COLO668 (cell line): ENCODE measurements around the gene SNORC.

Experiments used
- DNase-seq: peaks from one replicate; lab custom pipeline; 2025; ENCODE audit not compliant: unreplicated experiment; lab: John Stamatoyannopoulos, UW

The SNORC gene

DNA sequence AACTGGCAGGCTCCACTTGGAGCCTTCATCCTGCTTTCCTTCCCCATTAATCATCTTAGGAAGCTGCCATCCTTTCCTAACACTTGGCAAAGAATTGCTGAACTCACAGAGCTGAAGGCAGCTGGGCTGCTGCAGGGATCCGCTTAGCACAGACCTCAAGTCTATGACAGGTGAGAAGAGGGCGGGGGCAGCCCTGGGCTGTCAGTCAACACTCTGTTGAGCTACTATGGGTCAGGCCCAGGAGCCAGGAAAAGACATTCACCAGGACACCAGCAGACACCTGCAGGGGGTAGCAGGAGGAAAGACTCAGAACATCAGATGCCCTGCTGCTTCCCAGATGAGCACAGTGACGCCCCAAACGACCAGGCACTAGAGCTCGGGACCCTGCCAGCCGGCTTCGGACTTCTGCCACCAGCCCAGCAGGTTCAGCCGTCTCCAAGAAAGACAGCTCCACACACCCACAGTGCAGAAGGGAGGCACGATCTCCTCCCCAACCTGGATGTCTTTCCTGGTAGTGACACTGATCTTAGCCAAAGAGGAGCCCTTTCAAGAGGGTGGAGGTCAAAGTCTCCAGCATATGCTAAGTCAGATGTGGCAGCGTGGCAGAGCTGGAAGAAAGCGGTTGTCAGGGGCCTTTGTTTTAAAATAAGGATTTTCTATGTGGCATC is 55.2 kb downstream of the SNORC start:
- DNase-seq, result no peak

DNA sequence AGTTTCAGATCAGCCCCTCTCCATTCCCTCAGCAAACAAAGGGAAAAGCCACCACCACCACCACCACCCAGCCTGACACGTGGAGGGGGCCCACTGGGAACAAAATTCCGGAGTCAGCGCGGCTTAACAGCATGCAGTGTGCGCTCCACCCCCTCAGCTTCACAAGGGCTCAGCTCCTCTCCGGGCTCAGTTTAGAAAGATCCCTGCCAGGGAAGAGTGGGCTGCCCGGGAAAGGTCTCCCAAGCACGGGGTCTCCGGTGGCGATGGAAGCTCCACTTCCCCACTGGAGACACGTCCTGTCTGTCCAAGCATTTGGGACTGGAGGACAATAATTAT is 55.7 kb downstream of the SNORC start:
- no peak for DNase-seq

DNA sequence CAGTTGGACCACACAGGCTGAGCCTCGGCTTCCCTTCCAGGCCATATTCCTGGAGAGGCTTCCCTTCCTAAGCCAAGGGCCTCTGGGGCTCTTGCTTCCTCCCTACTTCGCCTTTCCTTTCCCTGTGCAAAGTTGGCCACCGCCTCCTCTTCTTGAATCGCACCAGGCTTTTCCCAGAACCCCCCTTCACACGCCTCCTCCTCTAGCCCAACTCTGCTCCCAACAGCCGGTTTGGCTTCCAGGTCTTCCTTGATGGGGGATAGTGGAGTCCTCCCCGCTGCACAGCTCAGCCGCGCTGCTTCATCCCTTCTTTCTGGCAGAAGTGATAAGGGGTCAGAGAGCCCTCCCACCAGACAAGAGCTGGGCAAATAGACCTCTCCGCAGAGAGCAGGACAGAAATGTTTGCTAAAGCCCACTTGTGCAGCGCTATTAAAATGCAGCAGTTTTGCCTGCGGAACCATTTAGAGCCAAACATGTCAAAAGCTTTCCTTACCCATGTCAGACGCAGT is 56.4 kb downstream of the SNORC start:
- DNase-seq, result no peak

DNA sequence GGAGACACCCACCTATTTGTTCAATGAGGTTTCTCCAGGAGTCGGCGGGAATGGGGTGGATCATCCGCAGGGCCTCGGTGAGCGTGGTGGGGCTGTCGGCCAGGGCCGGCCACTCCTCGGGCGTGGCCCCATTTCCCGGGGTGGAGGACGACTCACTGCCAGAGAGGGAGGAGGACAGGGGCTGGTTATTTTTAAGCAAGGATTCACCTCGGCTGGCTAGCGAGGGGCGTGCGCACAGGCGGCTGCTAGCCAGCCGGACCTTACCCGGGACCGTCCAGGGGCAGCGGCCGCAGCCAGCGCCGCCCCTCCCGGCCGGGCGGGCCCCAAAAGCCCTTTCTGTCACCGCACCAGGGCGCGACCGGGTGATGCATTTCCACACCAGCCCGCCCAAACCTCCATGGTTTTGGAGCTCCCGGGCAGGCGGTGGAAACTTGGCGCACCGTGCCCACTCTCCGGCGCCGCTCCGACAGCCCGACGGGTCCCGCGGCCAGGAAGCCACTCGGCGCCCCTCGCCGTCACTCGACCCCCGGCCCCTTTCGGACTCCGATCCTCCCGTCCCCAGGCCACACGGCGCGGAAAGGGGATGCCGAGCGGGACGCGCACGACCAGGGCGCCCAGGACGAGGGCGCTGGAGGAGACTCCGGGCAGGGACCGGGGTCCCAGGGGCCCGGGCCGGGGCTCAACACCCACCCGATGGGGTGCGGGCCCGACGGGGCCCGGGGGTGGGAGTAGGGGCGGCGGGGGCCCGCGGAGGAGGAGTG is 57.1 kb downstream of the SNORC start:
- DNase-seq, result no peak

DNA sequence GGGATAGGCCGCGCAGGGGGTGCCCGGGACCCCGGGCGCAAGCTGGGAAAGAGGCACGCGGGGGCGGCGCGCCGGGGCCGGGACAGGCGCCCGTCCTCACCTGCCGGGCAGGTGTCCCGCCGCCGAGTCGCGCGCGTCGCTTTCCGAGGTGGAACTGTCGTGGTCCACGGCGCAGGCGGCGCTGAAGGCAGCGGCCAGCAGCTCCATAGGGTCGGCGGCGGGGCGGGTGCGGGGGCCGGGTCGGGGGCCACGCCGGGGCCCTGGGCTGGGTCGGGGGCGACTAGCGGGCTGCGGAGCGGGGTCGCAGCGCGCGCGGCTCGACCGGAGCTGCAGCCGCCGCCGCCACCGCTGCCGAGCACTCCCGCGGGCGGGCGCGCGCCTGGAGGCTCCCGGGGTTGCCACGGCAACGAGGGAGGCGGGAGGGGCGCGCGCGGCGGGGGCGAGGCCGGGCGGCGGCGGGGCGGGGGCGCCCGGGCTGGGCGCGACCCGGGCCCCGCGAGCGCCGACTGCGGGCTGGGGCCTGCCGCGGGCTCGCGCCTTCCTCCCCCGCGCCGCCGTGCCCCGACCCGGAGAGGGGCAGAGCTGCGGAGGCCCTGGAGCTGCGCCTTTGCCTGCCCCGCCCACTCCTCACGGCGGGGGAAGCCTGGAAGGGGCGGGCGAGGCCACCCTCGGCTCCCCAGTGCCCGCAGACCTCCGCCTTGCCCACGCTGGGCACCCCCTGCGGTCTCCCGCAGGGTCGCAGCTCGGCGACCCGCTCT is 57.9 kb downstream of the SNORC start:
- DNase-seq, result no peak
